Body of pancreas (tissue), 4 donors: ENCODE measurements around the gene SLC10A7. TPM values are rescaled to one million over a fixed set of nuclear protein-coding genes. Genes with fewer than 3 reads are reported as not detected.
A peak's percentile ranks its signal among the peaks of the same experiment; 100 is the strongest.

Experiments used
- ATAC-seq: fragments of 150-250 bp; one replicate; pipeline ENCODE4 v1.9.1; 2016
- DNase-seq, 4 donors: peaks; one replicate each; pipeline ENCODE4 v3.0.0-alpha.2; 2019
- H3K27ac ChIP-seq, 4 donors: fragments of 200-600 bp; sonication (generic); 1 replicate in 3 of 4; 2 replicates in 1 of 4; pipeline versions ENCODE4 v1.5.1 to v1.6.1; 2016 to 2019; ENCODE audit warnings: mild to moderate bottlenecking in 1 of 4, mixed read lengths in 1 of 4, moderate library complexity in 1 of 4
- H3K27me3 ChIP-seq, 2 donors: fragments of 200-600 bp; sonication (generic); one replicate each; pipeline ENCODE4 v1.6.0; 2016; ENCODE audit warnings: mild to moderate bottlenecking in 1 of 2
- H3K36me3 ChIP-seq, 2 donors: fragments of 200-600 bp; sonication (generic); replicated peaks in 1 of 2; 2 replicates each; pipeline ENCODE4 v1.5.1; 2016; ENCODE audit warnings: low read depth in 2 of 2; ENCODE audit not compliant: insufficient read depth in 1 of 2
- H3K4me1 ChIP-seq: fragments of 200-600 bp; sonication (generic); one replicate; pipeline ENCODE4 v1.6.0; 2016
- H3K4me3 ChIP-seq, 2 donors: fragments of 200-600 bp; sonication (generic); 1 replicate in 1 of 2; 2 replicates in 1 of 2; pipeline ENCODE4 v1.5.1; 2016 to 2019
- H3K9me3 ChIP-seq, 3 donors: fragments of 200-600 bp; sonication (generic); 1 replicate in 2 of 3; 2 replicates in 1 of 3; pipeline ENCODE4 v1.5.1; 2016
- POLR2A ChIP-seq, 3 donors: fragments of 450-650 bp; IDR thresholded peaks; one replicate each; pipeline ENCODE4 v1.6.1; 2016; ENCODE audit warnings: antibody characterized with exemption in 3 of 3, mild to moderate bottlenecking in 2 of 3
- WGBS, 2 donors: methylation state at CpG; one replicate each; pipeline ENCODE4 v1.1.5; 2017; 5-methylcytosine and 5-hydroxymethylcytosine counted together
- intact Hi-C: fragments of 100-400 bp; cut with DNase I; formaldehyde crosslinking; loops from one replicate; pipeline ENCODE4 v1.15.1; 2023
- total RNA-seq, 2 donors: library from RNA; depleted of rRNA; stranded (reverse); fragments of >200 nt; gene quantifications; one replicate each; pipeline ENCODE4 v1.1.0, GENCODE V29; 2016
- TF ChIP-seq, protein P1 (sequence below), 7 experiments: fragments of 450-650 bp in 4 of 7; fragments of 200-600 bp in 3 of 7; sonication (generic) in 3 of 7; IDR thresholded peaks; one replicate each; pipeline ENCODE4 v1.5.1; 2016 to 2019; ENCODE audit warnings: antibody characterized with exemption in 7 of 7

Gene SLC10A7
- total RNA-seq, 2 donors from 2014 or later, result 10.4 to 13.5 TPM

DNA sequence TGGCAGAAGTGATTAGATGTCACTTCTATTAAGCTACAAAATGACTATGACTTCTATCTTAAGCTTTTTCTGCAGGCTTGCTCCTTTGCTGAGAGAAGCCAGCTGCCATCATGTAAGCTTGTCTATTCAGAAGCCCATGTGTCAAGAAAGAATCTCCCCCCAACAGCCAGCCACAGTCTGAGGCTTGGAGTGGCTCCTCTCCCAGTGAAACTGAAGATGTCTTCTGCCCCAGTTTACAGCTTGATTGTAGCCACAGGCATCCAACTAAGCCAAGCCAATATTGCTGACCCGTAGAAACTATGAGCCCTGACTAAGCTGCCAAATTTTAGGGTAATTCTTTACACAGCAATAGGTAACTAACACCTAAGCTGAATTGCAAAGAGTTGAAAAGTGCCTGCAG, 26.7 kb upstream of the SLC10A7 start:
- Histone ChIP-seq H3K4me1 (no peaks in the 10 kb centered on the region), H3K9me3 (no peaks in the 10 kb centered on the region), H3K27ac (no peak overlapping the region), H3K36me3 (no peaks in the 10 kb centered on the region), H3K27me3 (no peaks in the 10 kb centered on the region), H3K4me3 (no peak overlapping the region)
- TF ChIP-seq POLR2A (IDR thresholded peaks at IDR 0.05), result no peak
- TF ChIP-seq, protein P1, sequence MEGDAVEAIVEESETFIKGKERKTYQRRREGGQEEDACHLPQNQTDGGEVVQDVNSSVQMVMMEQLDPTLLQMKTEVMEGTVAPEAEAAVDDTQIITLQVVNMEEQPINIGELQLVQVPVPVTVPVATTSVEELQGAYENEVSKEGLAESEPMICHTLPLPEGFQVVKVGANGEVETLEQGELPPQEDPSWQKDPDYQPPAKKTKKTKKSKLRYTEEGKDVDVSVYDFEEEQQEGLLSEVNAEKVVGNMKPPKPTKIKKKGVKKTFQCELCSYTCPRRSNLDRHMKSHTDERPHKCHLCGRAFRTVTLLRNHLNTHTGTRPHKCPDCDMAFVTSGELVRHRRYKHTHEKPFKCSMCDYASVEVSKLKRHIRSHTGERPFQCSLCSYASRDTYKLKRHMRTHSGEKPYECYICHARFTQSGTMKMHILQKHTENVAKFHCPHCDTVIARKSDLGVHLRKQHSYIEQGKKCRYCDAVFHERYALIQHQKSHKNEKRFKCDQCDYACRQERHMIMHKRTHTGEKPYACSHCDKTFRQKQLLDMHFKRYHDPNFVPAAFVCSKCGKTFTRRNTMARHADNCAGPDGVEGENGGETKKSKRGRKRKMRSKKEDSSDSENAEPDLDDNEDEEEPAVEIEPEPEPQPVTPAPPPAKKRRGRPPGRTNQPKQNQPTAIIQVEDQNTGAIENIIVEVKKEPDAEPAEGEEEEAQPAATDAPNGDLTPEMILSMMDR (IDR thresholded peaks at IDR 0.05), result no peak
- no peak for ATAC-seq
- DNase-seq, result no peak
- intact Hi-C loops, result no loop called here
- WGBS, 2 donors, result 73 to 87% methylated on average over 1 of the region's 1 CpG

DNA sequence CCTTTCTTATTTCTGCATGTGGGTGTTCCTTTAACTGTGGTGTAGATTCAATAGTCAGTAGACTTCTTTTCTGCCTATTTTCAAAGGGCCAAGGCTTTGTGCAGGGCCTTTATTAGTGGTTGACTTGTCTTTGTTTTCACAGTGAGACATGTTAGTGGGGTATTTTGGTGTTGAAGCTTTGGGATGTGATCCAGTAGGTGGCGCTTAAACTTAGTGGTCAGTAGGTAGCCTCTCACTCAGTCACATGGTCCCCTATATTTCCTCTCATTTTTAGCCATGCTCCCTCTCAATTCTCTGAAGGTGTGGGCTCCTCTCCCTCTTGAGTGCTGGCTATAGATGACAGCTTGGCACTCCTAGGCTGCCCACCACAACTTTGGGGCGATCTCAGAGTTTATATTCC, 23.4 kb upstream of the SLC10A7 start:
- DNase-seq, result no peak
- ATAC-seq, result no peak
- intact Hi-C loops, result no loop called here

DNA sequence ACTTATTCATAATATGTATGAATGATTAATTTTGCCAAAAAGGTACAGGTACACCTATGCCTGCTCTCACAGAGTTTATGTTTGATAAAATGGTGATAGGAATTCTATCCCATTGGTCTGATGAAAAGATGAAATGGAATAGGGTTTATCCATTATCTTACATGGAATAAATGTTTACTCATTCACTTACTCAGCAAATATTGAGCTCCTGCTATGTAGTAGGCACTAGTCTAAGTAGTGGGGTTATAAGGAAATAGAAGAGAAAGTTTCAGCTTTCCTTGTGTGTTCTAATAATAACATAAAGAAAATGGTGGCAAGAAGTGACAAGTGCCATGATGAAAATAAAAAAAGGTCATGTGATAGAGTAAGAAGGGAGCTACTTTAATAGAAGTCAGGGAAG, 12.4 kb upstream of the SLC10A7 start:
- no peak for ATAC-seq
- TF ChIP-seq POLR2A (IDR thresholded peaks at IDR 0.05), result no peak
- TF ChIP-seq, protein P1 (IDR thresholded peaks at IDR 0.05), result no peak

More for the DNA sequence above, 23.4 kb upstream of the SLC10A7 start:
- H3K27ac ChIP-seq, result no peak overlapping the region
- no peaks in the 10 kb centered on the region for H3K4me1 ChIP-seq
- no peaks in the 10 kb centered on the region for H3K9me3 ChIP-seq
- TF ChIP-seq, protein P1 (IDR thresholded peaks at IDR 0.05), result peak in 1 of 7 experiments; percentile 4
- no peak for TF ChIP-seq POLR2A (IDR thresholded peaks at IDR 0.05)
- no peaks in the 10 kb centered on the region for H3K27me3 ChIP-seq
- WGBS, 2 donors, result 46 to 82% methylated on average over 2 of the region's 2 CpGs
- no peak overlapping the region for H3K4me3 ChIP-seq
- no peaks in the 10 kb centered on the region for H3K36me3 ChIP-seq

DNA sequence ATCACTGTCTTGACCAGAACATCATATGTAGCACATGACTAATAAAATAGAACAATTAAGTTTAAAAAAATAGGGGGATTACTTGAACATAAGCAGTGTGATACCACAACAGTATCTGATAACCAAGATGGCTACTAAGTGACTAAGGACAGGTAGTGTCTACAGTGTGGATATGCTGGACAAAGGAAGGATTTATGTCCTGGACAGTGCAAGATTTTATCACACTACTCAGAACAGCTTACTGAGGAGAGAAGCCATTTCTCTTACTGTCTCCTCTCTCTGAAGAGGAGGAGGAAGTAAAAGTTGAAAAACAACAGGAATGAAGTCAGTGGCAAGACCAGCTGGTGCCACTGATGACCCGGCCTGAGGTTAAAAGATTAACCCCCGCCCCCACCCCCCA, 4.0 kb upstream of the SLC10A7 start:
- no peak overlapping the region for H3K4me3 ChIP-seq
- TF ChIP-seq, protein P1 (IDR thresholded peaks at IDR 0.05), result no peak
- no peak for TF ChIP-seq POLR2A (IDR thresholded peaks at IDR 0.05)
- H3K27me3 ChIP-seq, result no peaks in the 10 kb centered on the region
- H3K9me3 ChIP-seq, result no peaks in the 10 kb centered on the region
- ATAC-seq, result no peak
- 15 to 55% methylated on average over 2 of the region's 2 CpGs for WGBS, 2 donors
- intact Hi-C loops, result no loop called here
- H3K27ac ChIP-seq, result no peak overlapping the region
- no peak for DNase-seq
- peaks cover 7% of the 10 kb centered on the region for H3K4me1 ChIP-seq
- H3K36me3 ChIP-seq, result no peaks in the 10 kb centered on the region

More for the DNA sequence above, 12.4 kb upstream of the SLC10A7 start:
- DNase-seq, result no peak
- Histone ChIP-seq H3K4me3 (no peak overlapping the region), H3K36me3 (no peaks in the 10 kb centered on the region), H3K4me1 (no peaks in the 10 kb centered on the region), H3K9me3 (peaks cover 0 to 5% (median 0%) of the 10 kb centered on the region in 3 donors), H3K27ac (no peak overlapping the region), H3K27me3 (no peaks in the 10 kb centered on the region)
- intact Hi-C loops, result no loop called here

DNA sequence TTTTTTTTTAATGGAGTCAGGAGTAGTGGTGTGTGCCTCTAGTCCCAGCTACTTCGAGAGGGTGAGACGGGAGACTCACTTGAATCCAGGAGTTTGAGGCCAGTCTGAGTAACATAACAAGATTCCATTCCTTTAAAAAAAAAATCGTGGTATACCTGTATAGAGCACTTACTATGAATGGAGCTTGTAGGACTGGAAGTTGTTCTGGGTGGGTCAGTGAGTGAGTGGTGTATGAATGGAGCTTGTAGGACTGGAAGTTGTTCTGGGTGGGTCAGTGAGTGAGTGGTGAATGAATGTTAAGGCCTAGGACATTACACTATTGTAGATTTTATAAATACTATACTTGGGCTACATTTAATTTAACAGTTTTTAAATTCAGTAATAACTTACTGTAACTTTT, 2.9 kb upstream of the SLC10A7 start:
- ATAC-seq, result no peak
- TF ChIP-seq, protein P1 (IDR thresholded peaks at IDR 0.05), result no peak
- TF ChIP-seq POLR2A (IDR thresholded peaks at IDR 0.05), result no peak
- WGBS, 2 donors, result 83 to 90% methylated on average over 3 of the region's 3 CpGs
- intact Hi-C loops, result no loop called here
- H3K4me3 ChIP-seq, result no peak overlapping the region
- DNase-seq, result no peak
- H3K27ac ChIP-seq, result no peak overlapping the region
- no peaks in the 10 kb centered on the region for H3K9me3 ChIP-seq
- H3K36me3 ChIP-seq, result no peaks in the 10 kb centered on the region
- H3K27me3 ChIP-seq, result no peaks in the 10 kb centered on the region
- H3K4me1 ChIP-seq, result peaks cover 17% of the 10 kb centered on the region
